HepG2 (cell line): ENCODE data around the gene CMPK1. TPM values are rescaled to one million over a fixed set of nuclear protein-coding genes. Genes with fewer than 3 reads are reported as not detected.

ENCODE experiments used
- ARID4A ChIP-seq: sonication (generic); formaldehyde crosslinking; IDR thresholded peaks from 2 replicates; pipeline ENCODE4 v1.5.0; 2020; ENCODE audit warnings: mild to moderate bottlenecking, missing genetic modification reagents, borderline replicate concordance
- CERS6 ChIP-seq: sonication (generic); formaldehyde crosslinking; IDR thresholded peaks from 2 replicates; pipeline ENCODE4 v1.5.0; 2020; ENCODE audit warnings: missing genetic modification reagents
- HINFP ChIP-seq: sonication (generic); formaldehyde crosslinking; IDR thresholded peaks from 2 replicates; pipeline ENCODE4 v1.4.0; 2020; ENCODE audit warnings: low read depth, mild to moderate bottlenecking, missing genetic modification reagents
- MIER3 ChIP-seq: IDR thresholded peaks from 2 replicates; pipeline ENCODE4 v1.6.1; 2016; ENCODE audit warnings: missing compliant biosample characterization, borderline replicate concordance
- ZBTB25 ChIP-seq: IDR thresholded peaks from 2 replicates; pipeline ENCODE4 v1.6.1; 2018; ENCODE audit warnings: missing genetic modification reagents
- ZNF768 ChIP-seq: sonication (generic); formaldehyde crosslinking; IDR thresholded peaks from 2 replicates; pipeline ENCODE4 v1.4.0; 2020; ENCODE audit warnings: missing genetic modification reagents
- polyA plus RNA-seq, 8 experiments: library from polyadenylated mRNA; depleted of rRNA in 3 of 8; stranded (reverse) in 7 of 8; unstranded in 1 of 8; fragments of >200 nt; fragmentation: Illumina TruSeq in 4 of 8; extraction: Trizol in 4 of 8; gene quantifications; 2 replicates each; pipeline versions ENCODE4 v1.2.1 to v1.2.3, GENCODE V29; 2011 to 2016; ENCODE audit warnings: low read depth in 4 of 8, missing spikeins in 1 of 8, mixed read lengths in 1 of 8; ENCODE audit not compliant: insufficient read depth in 1 of 8
- total RNA-seq, 5 experiments: library from RNA; depleted of rRNA; stranded (reverse); fragments of >200 nt; fragmentation: Illumina TruSeq; extraction: Trizol; gene quantifications; 2 replicates each; pipeline ENCODE4 v1.2.3, GENCODE V29; 2016; ENCODE audit warnings: low read depth in 1 of 5

Gene CMPK1
- total and polyA plus RNA-seq, 2 of the 13 experiments (the other 11 are each of a cell fraction or from before 2014, with no cell fraction given), result 38.3 to 92.0 TPM

- no peak for TF ChIP-seq ZBTB25 (CRISPR knock-in tag)
- TF ChIP-seq ZNF768 (CRISPR knock-in tag), result no peak
- TF ChIP-seq CERS6 (CRISPR knock-in tag), result no peak
- TF ChIP-seq MIER3 (CRISPR knock-in tag), result no peak
- no peak for TF ChIP-seq HINFP (CRISPR knock-in tag)
- TF ChIP-seq ARID4A, result no peak
Measured at GRCh38 chr1:47326271-47326670, 7.3 kb upstream of the CMPK1 start (continued).
